AG04450 (cell line): ENCODE data around the gene NINJ2. TPM values are rescaled to one million over a fixed set of nuclear protein-coding genes. Genes with fewer than 3 reads are reported as not detected.

Experiments used
- CTCF ChIA-PET: fragments of 300-600, 350-600 bp; formaldehyde crosslinking; extraction: SDS; loops from one replicate; lab custom pipeline; 2022; ENCODE audit warnings: antibody characterized with exemption, inconsistent platforms; lab: Charles Lee
- POLR2A ChIA-PET: fragments of 350-600 bp; formaldehyde crosslinking; extraction: SDS; loops from one replicate; lab custom pipeline; 2021; ENCODE audit warnings: antibody characterized with exemption, inconsistent platforms; lab: Yijun Ruan, JAX
- DNase-seq: peaks from one replicate; pipeline ENCODE4 v3.0.0-alpha.2; 2011; ENCODE audit warnings: low read depth, low spot score
- H3K27ac ChIP-seq: one replicate; pipeline ENCODE4 v1.5.1; 2012; ENCODE audit warnings: low read depth, low read length, control low read depth
- H3K27me3 ChIP-seq: one replicate; pipeline ENCODE4 v1.6.0; 2012; ENCODE audit warnings: low read length; ENCODE audit not compliant: control insufficient read depth, insufficient read depth
- H3K4me3 ChIP-seq: 2 replicates; pipeline ENCODE4 v1.5.1; 2011; ENCODE audit warnings: mild to moderate bottlenecking, low read depth, low read length, control low read depth
- H3K9me3 ChIP-seq: 2 replicates; pipeline ENCODE4 v1.5.1; 2012; ENCODE audit warnings: low read length; ENCODE audit not compliant: control insufficient read depth, insufficient read depth
- CTCF ChIP-seq: IDR thresholded peaks from 2 replicates; pipeline ENCODE4 v1.5.1; 2011; ENCODE audit warnings: low read depth, low read length, control low read depth, inconsistent platforms
- polyA plus RNA-seq: library from polyadenylated mRNA; depleted of rRNA; stranded (reverse); fragments of >200 nt; gene quantifications from 2 replicates; pipeline ENCODE4 v1.2.3, GENCODE V29; 2011

The NINJ2 gene
- polyA plus RNA-seq, 1 experiment: not detected

- no peak for TF ChIP-seq CTCF
- DNase-seq: no peak
- CTCF ChIA-PET: interaction anchor here (0.5 kb wide), 1 partner anchor 239 kb away, joined by 3 read pairs; no protein-coding TSS in a partner anchor
These were observed 4.1 kb downstream of the NINJ2 start for GRCh38 chr12:659090-659683.

GRCh38 chr12:650983-651382 is 12.3 kb downstream of the NINJ2 start:
- Histone ChIP-seq H3K27me3 (no peaks in the 10 kb centered on the region), H3K9me3 (no peaks in the 10 kb centered on the region), H3K27ac (no peak overlapping the region), H3K4me3 (no peak overlapping the region)
- CTCF ChIA-PET: interaction anchor here (1.2 kb wide), 1 partner anchor 101 kb away, joined by 3 read pairs; the partner anchor contains the start of gene WNK1
- POLR2A ChIA-PET: no interaction called here
- DNase-seq: no peak
- TF ChIP-seq CTCF: no peak

More at GRCh38 chr12:659090-659683, 4.1 kb downstream of the NINJ2 start:
- peaks cover 20% of the 10 kb centered on the region for H3K27me3 ChIP-seq
- no peaks in the 10 kb centered on the region for H3K9me3 ChIP-seq
- H3K27ac ChIP-seq: no peak overlapping the region
- no peak overlapping the region for H3K4me3 ChIP-seq
- POLR2A ChIA-PET: no interaction called here

GRCh38 chr12:647385-648085 is 15.7 kb downstream of the NINJ2 start:
- ChIA-PET POLR2A (no interaction called here), CTCF (no interaction called here)
- Histone ChIP-seq H3K9me3 (no peaks in the 10 kb centered on the region; the same call in 1 of the 2 replicates), H3K27ac (no peak overlapping the region), H3K4me3 (no peak overlapping the region), H3K27me3 (no peaks in the 10 kb centered on the region)
- no peak for TF ChIP-seq CTCF
- no peak for DNase-seq

- no peak for DNase-seq
- Histone ChIP-seq H3K4me3 (no peak overlapping the region), H3K9me3 (no peaks in the 10 kb centered on the region; the same call in 1 of the 2 replicates), H3K27ac (no peak overlapping the region), H3K27me3 (no peaks in the 10 kb centered on the region)
- TF ChIP-seq CTCF: no peak
- CTCF ChIA-PET: no interaction called here
- POLR2A ChIA-PET: no interaction called here
These were observed 16.5 kb downstream of the NINJ2 start for GRCh38 chr12:646442-647384.
